ENCODE measurements around the gene PHACTR1. TPM values are rescaled to one million over a fixed set of nuclear protein-coding genes. Genes with fewer than 3 reads are reported as not detected.

Gene PHACTR1
- total RNA-seq, 1 donor from 2014 or later, result 0.49 TPM

GRCh38 chr6:13278991-13279390, 562.4 kb downstream of the PHACTR1 start:
- no peak overlapping the region for H3K4me3 ChIP-seq
- no peaks in the 10 kb centered on the region for H3K4me1 ChIP-seq
- no peak for DNase-seq (ENCODE audit: extremely low spot score in 2 of 2)
- no peaks in the 10 kb centered on the region for H3K27me3 ChIP-seq
- TF ChIP-seq CTCF (IDR thresholded peaks at IDR 0.05) (no peak), POLR2A (IDR thresholded peaks at IDR 0.05) (no peak), POLR2AphosphoS5 (IDR thresholded peaks at IDR 0.05; ENCODE audit: insufficient read depth in 1 of 2, low read depth in 1 of 2) (no peak)
- no peak overlapping the region for H3K27ac ChIP-seq
- H3K36me3 ChIP-seq, result no peaks in the 10 kb centered on the region
- H3K9me3 ChIP-seq, result no peaks in the 10 kb centered on the region
- intact Hi-C loops (cut with DNase I), result no loop called here

- intact Hi-C loops (cut with DNase I), result no loop called here
These were observed 563.7 kb downstream of the PHACTR1 start for GRCh38 chr6:13280254-13280653.

GRCh38 chr6:13281686-13282085, 565.1 kb downstream of the PHACTR1 start:
- intact Hi-C loops (cut with DNase I), result no loop called here
- Histone ChIP-seq H3K9me3 (no peaks in the 10 kb centered on the region), H3K4me3 (no peak overlapping the region), H3K27ac (no peak overlapping the region), H3K27me3 (no peaks in the 10 kb centered on the region), H3K36me3 (peaks cover 0 to 2% of the 10 kb centered on the region in 2 donors), H3K4me1 (no peaks in the 10 kb centered on the region)
- no peak for DNase-seq (ENCODE audit: extremely low spot score in 2 of 2)
- TF ChIP-seq CTCF (IDR thresholded peaks at IDR 0.05) (no peak), POLR2A (IDR thresholded peaks at IDR 0.05) (no peak), POLR2AphosphoS5 (IDR thresholded peaks at IDR 0.05; ENCODE audit: insufficient read depth in 1 of 2, low read depth in 1 of 2) (no peak)

More at GRCh38 chr6:13280254-13280653, 563.7 kb downstream of the PHACTR1 start:
- H3K9me3 ChIP-seq, result no peaks in the 10 kb centered on the region
- no peak overlapping the region for H3K27ac ChIP-seq
- H3K27me3 ChIP-seq, result no peaks in the 10 kb centered on the region
- no peaks in the 10 kb centered on the region for H3K4me1 ChIP-seq
- no peak overlapping the region for H3K4me3 ChIP-seq
- no peak for TF ChIP-seq POLR2A (IDR thresholded peaks at IDR 0.05)
- TF ChIP-seq POLR2AphosphoS5 (IDR thresholded peaks at IDR 0.05; ENCODE audit: insufficient read depth in 1 of 2, low read depth in 1 of 2), result no peak
- no peak for TF ChIP-seq CTCF (IDR thresholded peaks at IDR 0.05)
- H3K36me3 ChIP-seq, result no peaks in the 10 kb centered on the region
- DNase-seq (ENCODE audit: extremely low spot score in 2 of 2), result no peak

- Histone ChIP-seq H3K4me1 (no peaks in the 10 kb centered on the region), H3K9me3 (peaks cover 8% of the 10 kb centered on the region), H3K27me3 (no peaks in the 10 kb centered on the region), H3K36me3 (peaks cover 0 to 8% of the 10 kb centered on the region in 2 donors), H3K4me3 (no peak overlapping the region), H3K27ac (no peak overlapping the region)
- DNase-seq (ENCODE audit: extremely low spot score in 2 of 2), result no peak
- no peak for TF ChIP-seq POLR2AphosphoS5 (IDR thresholded peaks at IDR 0.05; ENCODE audit: insufficient read depth in 1 of 2, low read depth in 1 of 2)
- TF ChIP-seq POLR2A (IDR thresholded peaks at IDR 0.05), result no peak
- TF ChIP-seq CTCF (IDR thresholded peaks at IDR 0.05), result no peak
- intact Hi-C loops (cut with DNase I), result no loop called here
These were observed 566.0 kb downstream of the PHACTR1 start for GRCh38 chr6:13282393-13283069.

- no peak for TF ChIP-seq POLR2A (IDR thresholded peaks at IDR 0.05)
- no peak for TF ChIP-seq POLR2AphosphoS5 (IDR thresholded peaks at IDR 0.05; ENCODE audit: insufficient read depth in 1 of 2, low read depth in 1 of 2)
- TF ChIP-seq CTCF (IDR thresholded peaks at IDR 0.05), result no peak
- Histone ChIP-seq H3K4me3 (no peak overlapping the region), H3K36me3 (peaks cover 0 to 8% of the 10 kb centered on the region in 2 donors), H3K27ac (no peak overlapping the region), H3K27me3 (no peaks in the 10 kb centered on the region), H3K9me3 (peaks cover 12% of the 10 kb centered on the region), H3K4me1 (no peaks in the 10 kb centered on the region)
- intact Hi-C loops (cut with DNase I), result no loop called here
- no peak for DNase-seq (ENCODE audit: extremely low spot score in 2 of 2)
These were observed 566.8 kb downstream of the PHACTR1 start for GRCh38 chr6:13283331-13283730.
